Adrenal gland (tissue), 12 donors: ENCODE data around the gene TNRC18. TPM values are rescaled to one million over a fixed set of nuclear protein-coding genes. Genes with fewer than 3 reads are reported as not detected.

Source experiments
- DNase-seq, 7 donors: peaks; one replicate each; pipeline ENCODE4 v3.0.0-alpha.2; 2019 to 2020
- H3K27ac ChIP-seq, 5 donors: fragments of 200-600 bp; sonication (generic) in 4 of 5; 1 replicate in 3 of 5; 2 replicates in 2 of 5; pipeline versions ENCODE4 v1.5.1 to v1.8.0; 2016 to 2020; ENCODE audit warnings: mild to moderate bottlenecking in 1 of 5
- H3K27me3 ChIP-seq: fragments of 200-600 bp; 2 replicates; pipeline ENCODE4 v1.8.0; 2021
- H3K36me3 ChIP-seq, 2 donors: fragments of 200-600 bp; replicated peaks in 1 of 2; 1 replicate in 1 of 2; 2 replicates in 1 of 2; pipeline versions ENCODE4 v1.5.1 to v1.8.0; 2018 to 2022
- H3K4me1 ChIP-seq, 2 donors: fragments of 200-600 bp; replicated peaks in 1 of 2; 1 replicate in 1 of 2; 2 replicates in 1 of 2; pipeline versions ENCODE4 v1.5.1 to v1.8.0; 2018 to 2021
- H3K4me3 ChIP-seq, 4 donors: fragments of 200-600 bp; sonication (generic) in 3 of 4; one replicate each; pipeline ENCODE4 v1.5.1; 2016 to 2018
- H3K9me3 ChIP-seq, 3 donors: fragments of 200-600 bp; sonication (generic) in 1 of 3; replicated peaks in 1 of 3; 1 replicate in 2 of 3; 2 replicates in 1 of 3; pipeline versions ENCODE4 v1.5.1 to v1.8.0; 2016 to 2021
- CTCF ChIP-seq, 6 experiments: fragments of 450-650 bp in 4 of 6; fragments of 200-600 bp in 2 of 6; sonication (generic) in 1 of 6; IDR thresholded peaks; 1 replicate in 5 of 6; 2 replicates in 1 of 6; pipeline versions ENCODE4 v1.5.1 to v1.8.0; 2016 to 2021; ENCODE audit warnings: antibody characterized with exemption in 6 of 6, mild to moderate bottlenecking in 2 of 6, moderate library complexity in 1 of 6
- POLR2A ChIP-seq, 2 donors: fragments of 450-650 bp; IDR thresholded peaks; one replicate each; pipeline ENCODE4 v1.6.1; 2017; ENCODE audit warnings: antibody characterized with exemption in 2 of 2, mild to moderate bottlenecking in 2 of 2, moderate library complexity in 1 of 2
- WGBS, 4 donors: extraction: QIAGEN DNeasy Blood & Tissue Kit in 2 of 4; methylation state at CpG; one replicate each; pipeline versions ENCODE4 v1.1.5 to v1.1.7; 2013 to 2017; 5-methylcytosine and 5-hydroxymethylcytosine counted together
- intact Hi-C, 2 donors: fragments of 100-400 bp; cut with DNase I; formaldehyde crosslinking; loops; one replicate each; pipeline versions ENCODE4 v1.14.1 to v1.15.0; 2022 to 2023
- polyA plus RNA-seq, 3 donors: library from polyadenylated mRNA; stranded (reverse); fragments of 200-250 nt in 2 of 3; fragments of 350-450 nt in 1 of 3; fragmentation: Illumina TruSeq in 1 of 3; extraction: RNeasy Lipid Tissue Mini Kit (QIAGEN cat#74804) in 1 of 3; gene quantifications; one replicate each; pipeline ENCODE4 v1.2.3, GENCODE V29; 2013 to 2014
- total RNA-seq, 9 donors: library from RNA; depleted of rRNA in 4 of 9; stranded (reverse); fragments of >200 nt in 4 of 9; fragments of 120-200 nt in 1 of 9; fragmentation: NEBNext Ultra II Directional in 1 of 9; extraction: Animal tissue kit (Norgen Biotek cat#: 25700) in 1 of 9; gene quantifications; one replicate each; pipeline versions ENCODE4 v1.1.0 to v1.2.4, GENCODE V29; 2013 to 2023
- donor health status: healthy with polysubstance abuse.
- donor health status: Bipolar disorder and iron deficiency.
- donor health status: DM: yes; HTN: yes; CAD: no.
- donor health status: DM: no; HTN: no; CAD: no.
- donor health status: DM: no; HTN: no; CAD: no.
- donor health status: DM: yes; HTN: yes; CAD: no.

TNRC18 gene
- total and polyA plus RNA-seq, 12 donors = 8.9 to 120 (median 55.4) TPM

DNA sequence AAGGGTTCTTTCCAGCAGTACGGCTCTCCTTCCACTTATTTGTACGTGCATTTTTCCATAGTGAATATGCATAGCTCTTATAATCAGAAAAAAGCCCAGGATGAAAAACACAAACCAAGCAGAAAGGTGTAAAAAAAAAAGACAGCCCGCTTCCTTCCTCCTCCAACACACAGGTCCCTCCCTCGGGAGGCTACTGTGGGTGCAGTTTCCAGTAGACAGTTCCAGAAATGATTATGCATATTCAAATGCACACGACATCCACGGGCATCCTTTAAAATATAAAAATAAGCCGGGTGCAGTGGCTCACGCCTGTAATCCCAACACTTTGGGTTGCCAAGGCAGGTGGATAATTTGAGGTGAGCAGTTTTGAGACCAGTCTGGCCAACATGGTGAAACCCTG is 59.9 kb downstream of the TNRC18 start:
- no peak for TF ChIP-seq CTCF (IDR thresholded peaks at IDR 0.05)
- no peak for TF ChIP-seq POLR2A (IDR thresholded peaks at IDR 0.05)
- H3K27ac ChIP-seq = no peak overlapping the region
- no peaks in the 10 kb centered on the region for H3K27me3 ChIP-seq
- H3K36me3 ChIP-seq = peaks cover 0 to 40% of the 10 kb centered on the region in 2 donors
- no peak for DNase-seq
- H3K4me3 ChIP-seq = no peak overlapping the region
- intact Hi-C loops = loop anchor here (10.0 kb wide), 2 partner anchors 81 to 91 kb away; no protein-coding TSS in a partner anchor
- H3K4me1 ChIP-seq = peaks cover 6 to 9% of the 10 kb centered on the region in 2 donors
- WGBS, 4 donors = 75 to 76% (median 75%) methylated on average over 8 of the region's 8 CpGs
- H3K9me3 ChIP-seq = no peaks in the 10 kb centered on the region

DNA sequence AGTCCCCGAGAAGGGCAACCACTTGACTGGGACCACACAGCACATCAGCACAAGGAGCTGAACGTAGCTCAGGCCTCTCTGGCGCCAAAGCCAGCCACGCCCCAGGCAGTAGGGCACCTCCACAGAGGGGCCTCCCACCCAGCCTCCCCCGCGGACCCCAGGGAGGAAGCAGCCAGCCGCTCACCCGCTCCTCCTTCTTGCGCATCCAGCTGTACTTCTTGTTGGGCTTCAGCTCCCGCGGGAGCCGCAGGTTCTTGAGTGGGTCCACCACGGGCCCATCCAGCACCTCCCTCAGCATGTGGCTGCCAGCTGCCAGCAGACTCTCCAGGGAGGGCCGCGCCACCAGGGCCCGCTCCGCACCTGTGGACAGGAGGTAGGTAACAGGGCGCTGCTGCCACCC is 61.2 kb downstream of the TNRC18 start:
- no peak overlapping the region for H3K27ac ChIP-seq
- peaks cover 0 to 52% of the 10 kb centered on the region in 2 donors for H3K36me3 ChIP-seq
- no peak for DNase-seq
- no peaks in the 10 kb centered on the region for H3K27me3 ChIP-seq
- H3K4me3 ChIP-seq = no peak overlapping the region
- intact Hi-C loops = loop anchor here (10.0 kb wide), 2 partner anchors 82 to 92 kb away; no protein-coding TSS in a partner anchor
- no peaks in the 10 kb centered on the region for H3K9me3 ChIP-seq
- WGBS, 4 donors = 92 to 94% (median 93%) methylated on average over 14 to 18 of the region's 18 CpGs
- TF ChIP-seq POLR2A (IDR thresholded peaks at IDR 0.05) (no peak), CTCF (IDR thresholded peaks at IDR 0.05) (no peak)
- H3K4me1 ChIP-seq = peaks cover 0 to 9% of the 10 kb centered on the region in 2 donors

GRCh38 chr7:5361446-5362127 is 62.0 kb downstream of the TNRC18 start:
- H3K36me3 ChIP-seq = peaks cover 0 to 61% of the 10 kb centered on the region in 2 donors
- no peak for TF ChIP-seq CTCF (IDR thresholded peaks at IDR 0.05)
- TF ChIP-seq POLR2A (IDR thresholded peaks at IDR 0.05) = no peak
- intact Hi-C loops = loop anchor here (10.0 kb wide), 2 partner anchors 83 to 93 kb away; no protein-coding TSS in a partner anchor
- no peak overlapping the region for H3K4me3 ChIP-seq
- H3K27ac ChIP-seq = no peak overlapping the region
- no peaks in the 10 kb centered on the region for H3K27me3 ChIP-seq
- no peak for DNase-seq
- WGBS, 4 donors = 88 to 93% (median 90%) methylated on average over 15 to 58 of the region's 58 CpGs
- no peaks in the 10 kb centered on the region for H3K9me3 ChIP-seq
- peaks cover 0 to 3% of the 10 kb centered on the region in 2 donors for H3K4me1 ChIP-seq

DNA sequence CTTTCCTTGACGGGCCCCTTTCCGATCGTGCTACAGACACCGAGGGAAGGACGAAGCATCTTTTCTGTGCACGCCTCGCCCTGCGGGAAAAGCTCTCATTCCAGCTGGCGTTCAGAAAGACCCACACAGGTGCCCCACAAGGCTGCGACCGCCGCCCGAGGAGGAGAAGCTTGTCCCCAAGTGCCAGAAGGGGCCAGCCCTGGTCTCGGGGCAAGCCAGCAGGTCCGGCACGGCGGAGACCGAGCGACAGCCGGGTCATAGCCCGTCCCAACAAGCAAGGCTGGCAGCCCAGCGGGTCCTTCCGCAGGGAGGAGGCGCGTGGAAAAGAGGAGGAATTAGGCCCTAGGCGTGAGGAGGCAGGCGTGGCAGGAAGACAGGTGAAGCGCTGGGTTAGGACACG is 62.7 kb downstream of the TNRC18 start:
- intact Hi-C loops = loop anchor here (10.0 kb wide), 2 partner anchors 84 to 94 kb away; no protein-coding TSS in a partner anchor
- 93 to 98% (median 94%) methylated on average over 24 to 29 of the region's 29 CpGs for WGBS, 4 donors
- Histone ChIP-seq H3K9me3 (no peaks in the 10 kb centered on the region), H3K36me3 (peaks cover 0 to 67% of the 10 kb centered on the region in 2 donors), H3K4me3 (no peak overlapping the region), H3K27me3 (no peaks in the 10 kb centered on the region), H3K27ac (no peak overlapping the region), H3K4me1 (no peaks in the 10 kb centered on the region)
- DNase-seq = no peak
- TF ChIP-seq POLR2A (IDR thresholded peaks at IDR 0.05) (no peak), CTCF (IDR thresholded peaks at IDR 0.05) (no peak)
